A673 (cell line): ENCODE results near the gene CDK5RAP3.

ENCODE experiments used
- CTCF ChIP-seq: fragments of 300-800, 200-600 bp; sonication (generic); conservative IDR thresholded peaks from 2 replicates; pipeline ENCODE4 v1.5.1; 2017; ENCODE audit warnings: low read depth, mild to moderate bottlenecking, antibody characterized with exemption, low read length, moderate library complexity, mixed read lengths
- EZH2 ChIP-seq: fragments of 200-600 bp; sonication (generic); IDR thresholded peaks from 2 replicates; pipeline ENCODE4 v1.6.1; 2017; ENCODE audit warnings: borderline replicate concordance, low read depth, mild to moderate bottlenecking, mixed read lengths, antibody characterized with exemption, low read length; ENCODE audit not compliant: poor library complexity, severe bottlenecking

- TF ChIP-seq EZH2 (no peak), CTCF (no peak)
Observed at GRCh38 chr17:47964856-47965255, 6.1 kb upstream of the CDK5RAP3 start.
